HG03135 (cell line): ENCODE measurements around the gene SMIM29.
"Not testable (repeated sequence)": the region's sequence is repeated elsewhere in the genome, so short reads cannot be mapped to it uniquely, and the experiment has no call there.

Experiments
- ATAC-seq: cut with Tn5 transposase; IDR thresholded peaks from one replicate; pipeline ENCODE4 v1.9.1; 2021; ENCODE audit warnings: mild to moderate bottlenecking, moderate library complexity; ENCODE audit not compliant: unreplicated experiment

SMIM29 gene

GRCh38 chr6:34269658-34270341 lies 21.0 kb upstream of the SMIM29 start:
- not testable (repeated sequence) for ATAC-seq

- not testable (repeated sequence) for ATAC-seq
These were observed 20.3 kb upstream of the SMIM29 start for GRCh38 chr6:34269132-34269531.

- ATAC-seq, result no peak
These were observed 18.9 kb upstream of the SMIM29 start for GRCh38 chr6:34267746-34268145.

GRCh38 chr6:34263484-34263883 lies 14.7 kb upstream of the SMIM29 start:
- ATAC-seq, result not testable (repeated sequence)

- ATAC-seq, result no peak
These were observed 11.9 kb upstream of the SMIM29 start for GRCh38 chr6:34260576-34261267.

GRCh38 chr6:34259529-34260069 lies 10.8 kb upstream of the SMIM29 start:
- no peak for ATAC-seq

- not testable (repeated sequence) for ATAC-seq
These were observed 3.6 kb upstream of the SMIM29 start for GRCh38 chr6:34252395-34252794.

GRCh38 chr6:34249469-34250261 lies 859 bp upstream of the SMIM29 start:
- ATAC-seq, result peak; percentile 23

GRCh38 chr6:34248198-34248726 lies 544 bp downstream of the SMIM29 start:
- ATAC-seq, result peak; percentile 15

GRCh38 chr6:34247481-34248197 lies 1.2 kb downstream of the SMIM29 start:
- ATAC-seq, result no peak

GRCh38 chr6:34246563-34247391 lies 2.0 kb downstream of the SMIM29 start:
- no peak for ATAC-seq

GRCh38 chr6:34246249-34246562 lies 2.6 kb downstream of the SMIM29 start:
- ATAC-seq, result no peak

GRCh38 chr6:34245761-34246140 lies 3.1 kb downstream of the SMIM29 start:
- ATAC-seq, result not testable (repeated sequence)

- not testable (repeated sequence) for ATAC-seq
These were observed 3.6 kb downstream of the SMIM29 start for GRCh38 chr6:34245032-34245760.

- ATAC-seq, result no peak
These were observed 4.6 kb downstream of the SMIM29 start for GRCh38 chr6:34243901-34244884.

- no peak for ATAC-seq
These were observed 5.6 kb downstream of the SMIM29 start for GRCh38 chr6:34243131-34243771.
